AG09309 (cell line): ENCODE data around the gene LCA5L.

Experiments used
- DNase-seq: peaks from one replicate; pipeline ENCODE4 v3.0.0-alpha.2; 2010; ENCODE audit warnings: low read depth
- H3K4me3 ChIP-seq: 2 replicates; pipeline ENCODE4 v1.5.1; 2011; ENCODE audit warnings: mild to moderate bottlenecking, low read depth, low read length, moderate library complexity; ENCODE audit not compliant: control insufficient read depth
- CTCF ChIP-seq: IDR thresholded peaks from 2 replicates; pipeline ENCODE4 v1.5.1; 2011; ENCODE audit warnings: mild to moderate bottlenecking, low read depth, low read length, inconsistent platforms; ENCODE audit not compliant: insufficient read depth, control insufficient read depth; ENCODE audit errors: missing control alignments

Gene LCA5L

DNA sequence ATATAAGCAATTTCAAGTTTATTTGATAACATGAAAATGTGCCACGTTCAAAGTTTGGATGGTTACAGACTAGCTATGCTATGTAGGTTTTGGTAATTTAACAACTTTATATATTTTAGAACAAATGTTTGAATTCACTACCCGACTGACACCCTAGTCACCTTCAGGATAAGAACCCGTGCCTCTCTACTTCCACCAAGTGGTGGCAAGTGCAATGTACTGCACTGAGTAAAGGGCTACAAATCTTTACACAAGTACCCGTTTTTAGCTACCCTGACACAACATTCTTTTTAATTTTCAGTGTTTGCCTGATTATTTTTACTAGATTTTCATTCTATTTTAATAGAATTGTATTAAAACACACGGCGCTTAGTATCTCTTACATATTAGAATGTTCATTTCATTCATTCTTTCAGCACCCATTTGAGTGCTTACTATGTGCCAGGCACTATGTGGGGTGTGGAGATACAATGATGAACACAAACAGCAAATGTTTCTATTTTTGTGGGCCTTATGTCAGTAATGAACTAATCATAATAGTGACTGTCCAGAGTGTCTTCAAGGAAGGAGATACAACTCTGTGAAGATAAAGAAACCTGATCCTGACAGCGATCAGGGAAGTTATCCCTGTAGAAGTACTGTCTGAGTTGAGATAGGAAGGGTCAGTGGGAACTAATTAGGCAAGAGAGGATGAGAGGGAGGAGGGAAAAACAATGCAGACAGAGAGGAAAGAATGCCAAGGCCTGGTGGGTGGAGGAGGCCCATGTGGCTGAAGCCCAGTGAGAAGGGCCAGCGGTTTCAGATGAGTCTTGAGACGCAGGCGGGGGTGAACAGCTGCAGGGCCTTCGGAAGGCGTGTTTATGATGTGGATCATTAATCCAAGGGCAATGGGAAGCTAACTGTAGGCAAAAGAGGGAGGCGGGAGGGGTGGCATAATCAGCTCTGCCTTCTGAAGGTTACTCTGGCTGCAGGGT, 3.8 kb downstream of the LCA5L start:
- TF ChIP-seq CTCF, result peak; percentile 85
- DNase-seq, result no peak

GRCh38 chr21:39439232-39439631, 6.3 kb downstream of the LCA5L start:
- DNase-seq, result no peak
- no peak overlapping the region for H3K4me3 ChIP-seq
- TF ChIP-seq CTCF, result no peak

More for the DNA sequence above, 3.8 kb downstream of the LCA5L start:
- no peak overlapping the region for H3K4me3 ChIP-seq

- no peak overlapping the region for H3K4me3 ChIP-seq
- no peak for DNase-seq
- no peak for TF ChIP-seq CTCF
Measured at GRCh38 chr21:39434950-39435349, 10.6 kb downstream of the LCA5L start.

DNA sequence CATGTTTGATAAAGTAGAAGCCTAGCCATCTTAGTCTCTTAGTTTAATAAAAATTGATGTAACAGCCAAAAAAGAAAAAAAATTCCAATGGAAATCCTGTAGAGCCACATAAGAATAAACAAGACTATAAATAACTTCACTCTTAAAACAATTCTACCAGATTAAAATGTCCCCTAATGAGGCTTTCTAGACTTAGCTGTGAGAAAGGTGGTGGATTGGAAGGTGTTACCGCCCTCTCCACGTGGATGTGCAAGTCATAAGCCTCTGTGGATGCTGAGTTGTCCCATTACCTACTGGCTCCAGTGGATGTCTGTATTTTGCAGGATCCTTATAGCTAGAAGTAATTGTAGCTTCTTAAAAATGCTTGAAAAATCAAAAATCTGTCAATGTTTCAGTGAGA, 14.6 kb downstream of the LCA5L start:
- DNase-seq, result no peak
- H3K4me3 ChIP-seq, result no peak overlapping the region
- no peak for TF ChIP-seq CTCF

- no peak overlapping the region for H3K4me3 ChIP-seq
- TF ChIP-seq CTCF, result no peak
- no peak for DNase-seq
Measured at GRCh38 chr21:39430457-39430856, 15.1 kb downstream of the LCA5L start.

DNA sequence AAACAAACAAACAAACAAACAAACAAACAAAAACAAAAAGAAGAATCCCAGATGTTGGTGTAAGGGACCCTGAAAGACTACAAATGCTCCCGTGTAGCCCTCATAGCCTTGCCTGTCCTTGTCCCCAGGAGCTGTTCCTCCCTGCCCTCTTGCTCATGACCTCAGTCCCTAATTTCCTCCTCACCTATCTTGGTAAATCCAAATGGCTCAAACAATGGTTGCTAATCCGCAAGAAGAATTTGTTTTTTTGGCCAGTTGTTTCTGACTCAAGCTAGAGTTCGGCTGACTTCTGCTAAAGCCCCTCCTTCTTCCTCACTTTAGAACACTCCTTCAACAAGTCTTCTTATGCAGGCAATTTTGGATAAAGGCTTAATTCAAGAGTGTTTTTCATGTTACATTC, 15.6 kb downstream of the LCA5L start:
- H3K4me3 ChIP-seq, result no peak overlapping the region
- TF ChIP-seq CTCF, result no peak
- DNase-seq, result no peak
